Upper lobe of left lung (tissue), 4 donors: Measurements from ENCODE around the gene HSF4.

Source experiments
- CTCF ChIP-seq, 6 experiments: fragments of 450-650 bp in 4 of 6; fragments of 200-600 bp in 2 of 6; sonication (generic) in 2 of 6; IDR thresholded peaks; one replicate each; pipeline ENCODE4 v1.5.1; 2016 to 2019; ENCODE audit warnings: antibody characterized with exemption in 6 of 6
- EP300 ChIP-seq, 4 donors: sonication (generic); formaldehyde crosslinking; IDR thresholded peaks; one replicate each; pipeline ENCODE4 v1.5.1; 2017; ENCODE audit warnings: antibody characterized with exemption in 4 of 4, control low read depth in 2 of 4
- POLR2A ChIP-seq, 4 donors: fragments of 450-650 bp; IDR thresholded peaks; one replicate each; pipeline ENCODE4 v1.5.1; 2016 to 2017; ENCODE audit warnings: antibody characterized with exemption in 4 of 4, mild to moderate bottlenecking in 2 of 4
- POLR2AphosphoS5 ChIP-seq, 2 donors: sonication (generic); formaldehyde crosslinking; IDR thresholded peaks; one replicate each; pipeline ENCODE4 v1.5.1; 2017; ENCODE audit warnings: antibody characterized with exemption in 2 of 2

DNA sequence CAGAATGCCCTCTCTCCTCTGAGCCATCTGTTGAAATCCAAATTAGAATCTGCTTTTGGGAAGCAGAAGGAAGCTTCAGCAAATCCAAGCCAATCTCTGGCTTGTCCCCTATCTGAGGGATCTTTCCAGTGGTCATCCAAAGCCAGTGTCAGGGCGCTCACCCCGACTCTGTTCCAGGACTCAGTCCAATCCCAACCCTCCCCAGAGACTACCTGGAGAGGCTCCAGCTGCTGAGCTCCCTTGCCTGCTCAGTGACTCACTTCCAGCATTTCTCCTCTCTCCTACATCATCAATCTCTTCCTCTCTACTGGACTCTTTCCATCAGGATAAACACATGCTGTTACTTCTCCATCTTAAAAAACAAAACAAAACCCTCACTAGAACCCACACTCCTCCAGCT lies 16.8 kb downstream of the HSF4 start:
- TF ChIP-seq CTCF (IDR thresholded peaks at IDR 0.05): no peak
- TF ChIP-seq POLR2AphosphoS5 (IDR thresholded peaks at IDR 0.05): no peak
- TF ChIP-seq POLR2A (IDR thresholded peaks at IDR 0.05): no peak
- no peak for TF ChIP-seq EP300 (IDR thresholded peaks at IDR 0.05)
